Occipital lobe (tissue), 2 donors: ENCODE measurements around the gene PRRT1B. TPM values are rescaled to one million over a fixed set of nuclear protein-coding genes. Genes with fewer than 3 reads are reported as not detected.
"Not testable (repeated sequence)": the region's sequence is repeated elsewhere in the genome, so short reads cannot be mapped to it uniquely, and the experiment has no call there.

Source experiments
- DNase-seq: peaks from one replicate; lab custom pipeline; 2025; lab: John Stamatoyannopoulos, UW
- total RNA-seq: library from RNA; depleted of rRNA; stranded (reverse); fragments of >200 nt; gene quantifications from one replicate; pipeline ENCODE4 v1.2.3, GENCODE V29; 2014

The PRRT1B gene
- total RNA-seq, 1 donor from 2014 or later, result not detected

DNA sequence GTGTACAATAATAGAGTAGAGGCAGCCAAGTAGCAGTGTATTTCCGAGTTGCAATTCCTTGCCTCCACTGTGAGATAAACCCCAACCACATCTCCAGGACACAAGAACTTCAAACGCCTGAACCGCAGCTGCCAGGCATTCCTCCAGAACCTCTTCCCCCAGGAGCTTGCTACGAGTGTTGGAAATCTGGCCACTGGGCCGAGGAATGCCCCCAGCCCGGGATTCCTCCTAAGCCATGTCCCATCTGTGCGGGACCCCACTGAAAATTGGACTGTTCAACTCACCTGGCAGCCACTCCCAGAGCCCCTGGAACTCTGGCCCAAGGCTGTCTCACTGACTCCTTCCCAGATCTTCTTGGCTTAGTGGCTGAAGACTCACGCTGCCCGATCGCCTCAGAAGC, 3.9 kb downstream of the PRRT1B start:
- not testable (repeated sequence) for DNase-seq

- DNase-seq, result not testable (repeated sequence)
Observed at GRCh38 chr9:131550465-131550864, 5.1 kb downstream of the PRRT1B start.

GRCh38 chr9:131552030-131552429, 6.7 kb downstream of the PRRT1B start:
- DNase-seq, result no peak

- no peak for DNase-seq
Observed at GRCh38 chr9:131554087-131554842, 8.9 kb downstream of the PRRT1B start.

- no peak for DNase-seq
Observed at GRCh38 chr9:131554843-131555351, 9.6 kb downstream of the PRRT1B start.

GRCh38 chr9:131555841-131556673, 10.7 kb downstream of the PRRT1B start:
- no peak for DNase-seq

- DNase-seq, result no peak
Observed at GRCh38 chr9:131557855-131558548, 12.7 kb downstream of the PRRT1B start.

DNA sequence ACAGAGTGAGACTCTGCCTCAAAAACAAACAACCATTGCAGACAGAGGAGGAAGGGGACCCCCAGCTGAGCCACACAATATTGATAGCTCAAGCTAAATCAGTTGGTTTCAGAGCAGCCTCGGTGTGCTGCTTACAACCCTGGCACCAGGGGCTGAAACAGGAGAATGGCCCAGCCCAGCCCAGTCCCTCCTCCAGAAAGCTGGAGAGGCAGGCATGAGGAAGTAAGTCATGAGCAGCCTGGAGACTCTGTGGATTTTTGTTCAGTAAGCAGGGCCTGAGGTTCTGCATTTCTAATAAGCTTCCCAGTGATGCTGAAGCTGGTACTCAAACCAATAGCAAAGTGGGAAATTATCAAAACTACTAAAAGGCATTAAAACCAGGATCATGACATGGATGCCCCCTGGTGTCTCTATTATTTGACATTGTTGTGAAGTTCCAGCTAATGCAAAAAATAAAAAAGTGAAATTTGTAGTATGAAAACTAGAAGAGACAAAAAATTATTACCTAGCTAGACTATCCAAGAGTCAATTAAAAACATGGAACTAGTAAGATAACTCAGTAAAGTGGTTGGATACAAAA, 14.2 kb downstream of the PRRT1B start:
- no peak for DNase-seq

- DNase-seq, result no peak
Observed at GRCh38 chr9:131562032-131562959, 17.0 kb downstream of the PRRT1B start.

DNA sequence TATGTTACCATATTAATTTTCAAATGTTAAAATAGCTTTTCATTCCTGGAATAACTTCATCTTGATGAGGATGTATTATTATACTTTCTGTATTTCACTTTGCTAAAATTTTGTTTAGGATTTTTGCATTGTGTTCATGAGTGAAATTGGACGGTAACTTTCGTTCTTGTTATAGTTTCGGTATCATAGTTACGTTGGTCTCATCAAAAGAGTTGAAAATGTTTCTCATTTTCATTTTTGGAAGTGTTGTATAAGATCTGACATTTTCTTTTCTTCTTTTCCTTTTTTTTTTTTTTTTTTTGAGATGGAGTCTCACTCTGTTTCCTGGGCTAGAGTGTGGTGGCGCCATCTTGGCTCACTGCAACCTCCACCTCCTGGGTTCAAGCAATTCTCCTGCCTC, 20.0 kb downstream of the PRRT1B start:
- DNase-seq, result no peak

GRCh38 chr9:131566158-131566557, 20.8 kb downstream of the PRRT1B start:
- no peak for DNase-seq

DNA sequence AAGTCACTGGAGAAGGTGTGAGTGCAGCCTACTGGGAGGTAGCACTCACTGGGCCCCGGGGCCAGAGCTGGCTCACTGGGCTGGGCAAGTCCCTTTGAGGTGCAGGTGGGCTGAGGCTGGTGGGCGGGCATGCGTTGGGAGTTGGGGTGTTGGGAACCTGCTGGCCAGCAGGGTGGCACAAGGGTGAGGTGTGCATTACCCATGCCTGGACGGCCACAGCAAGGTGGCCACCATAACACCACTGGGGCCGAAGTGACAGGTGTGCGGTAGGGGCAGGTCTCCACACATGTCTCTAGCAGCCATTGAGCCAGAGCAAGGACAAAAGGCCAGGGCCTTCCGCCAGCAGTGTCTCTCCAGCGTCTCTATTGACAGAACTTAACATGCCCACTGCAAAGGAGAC, 22.6 kb downstream of the PRRT1B start:
- DNase-seq, result no peak

- no peak for DNase-seq
Observed at GRCh38 chr9:131574730-131575640, 29.7 kb downstream of the PRRT1B start.

DNA sequence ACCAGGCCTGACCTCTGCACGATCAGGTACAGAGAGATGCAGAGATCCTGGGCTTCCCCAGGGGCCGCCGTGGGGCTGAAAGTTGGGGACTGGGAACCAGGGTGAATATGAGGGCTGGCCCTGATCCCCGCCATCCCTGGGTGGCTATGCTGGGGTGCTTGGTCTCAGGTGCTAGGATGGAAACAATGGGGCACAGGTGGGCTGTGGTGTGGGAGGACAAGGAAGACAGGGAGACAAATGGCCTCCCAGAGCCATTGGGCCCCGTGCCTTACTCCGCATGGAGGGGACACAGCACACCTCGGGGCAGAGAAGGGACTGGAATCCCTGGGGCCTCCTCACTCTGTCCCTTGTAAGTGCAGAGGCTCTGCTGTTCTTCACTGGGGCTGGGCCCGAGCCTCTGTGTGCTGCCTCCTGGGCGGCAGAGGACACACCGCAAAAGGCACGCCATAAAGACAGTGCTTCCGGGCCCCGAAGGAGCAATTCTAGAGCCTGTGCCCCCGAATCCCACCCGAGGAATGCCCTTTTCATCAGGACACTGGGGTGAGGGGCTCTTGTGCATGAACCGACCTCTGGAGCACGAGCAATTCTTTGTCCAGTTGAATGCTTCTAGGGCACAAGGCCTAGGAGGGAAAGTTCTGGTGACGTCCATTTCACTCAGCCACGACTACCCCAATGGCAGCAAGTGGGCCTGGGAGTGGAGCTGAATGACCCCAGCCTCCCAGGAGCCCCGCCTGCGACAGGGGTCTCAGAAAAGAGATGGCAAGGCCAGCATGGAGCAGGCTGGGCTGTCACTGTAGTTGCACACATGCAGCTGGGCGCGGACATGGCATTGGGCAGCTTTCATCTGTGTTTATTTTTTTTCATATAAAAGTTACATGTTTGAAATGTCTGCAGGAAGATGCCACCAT, 30.9 kb downstream of the PRRT1B start:
- DNase-seq, result no peak

- no peak for DNase-seq
Observed at GRCh38 chr9:131577005-131578000, 32.0 kb downstream of the PRRT1B start.

DNA sequence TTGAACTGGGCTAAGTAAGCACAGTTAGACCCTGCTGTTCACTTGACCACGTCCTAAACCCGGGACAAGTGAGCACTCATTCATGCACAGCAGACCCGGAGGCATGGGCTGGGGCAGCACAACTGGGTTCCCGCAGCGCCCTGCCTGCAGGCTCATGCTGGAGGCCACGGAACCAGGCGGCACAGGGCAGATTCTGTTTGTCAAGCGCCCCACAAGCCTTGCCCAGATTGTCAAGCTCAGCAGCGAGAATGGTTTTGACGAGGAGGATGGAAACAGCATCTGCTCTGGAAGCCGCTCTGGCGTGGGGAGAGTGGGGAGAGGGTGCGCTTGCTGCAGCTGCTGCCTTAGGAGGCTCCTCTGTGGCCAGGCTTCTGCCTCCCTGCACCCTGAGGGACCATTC, 32.7 kb downstream of the PRRT1B start:
- DNase-seq, result no peak
